ENCODE measurements around the gene AMMECR1. TPM values are rescaled to one million over a fixed set of nuclear protein-coding genes. Genes with fewer than 3 reads are reported as not detected.

AMMECR1 gene
- total and polyA plus RNA-seq, 2 of the 8 experiments (the other 6 are each of a cell fraction or from before 2014, with no cell fraction given), result 10.2 to 21.2 TPM

- TF ChIP-seq SIN3A (conservative IDR thresholded peaks at IDR 0.05 in 1 of 2, IDR thresholded peaks at IDR 0.05 in 1 of 2; ENCODE audit: low read depth in 1 of 2, low read length in 2 of 2) (no peak), SP2 (IDR thresholded peaks at IDR 0.05; ENCODE audit: low read length) (no peak), NRF1 (IDR thresholded peaks at IDR 0.05; ENCODE audit: low read depth, low read length) (no peak), SIX5 (IDR thresholded peaks at IDR 0.05; ENCODE audit: low read depth, low read length) (no peak), SAP30 (IDR thresholded peaks at IDR 0.05; ENCODE audit: insufficient read depth, insufficient replicate concordance, low read length) (no peak), SP4 (IDR thresholded peaks at IDR 0.05; ENCODE audit: low read length) (no peak)
Observed at GRCh38 chrX:110182362-110182761, 135.5 kb downstream of the AMMECR1 start (continued).
